Measurements from ENCODE around the gene FNDC7. TPM values are rescaled to one million over a fixed set of nuclear protein-coding genes. Genes with fewer than 3 reads are reported as not detected.

Gene FNDC7
- total RNA-seq, 2 donors from 2014 or later: not detected

DNA sequence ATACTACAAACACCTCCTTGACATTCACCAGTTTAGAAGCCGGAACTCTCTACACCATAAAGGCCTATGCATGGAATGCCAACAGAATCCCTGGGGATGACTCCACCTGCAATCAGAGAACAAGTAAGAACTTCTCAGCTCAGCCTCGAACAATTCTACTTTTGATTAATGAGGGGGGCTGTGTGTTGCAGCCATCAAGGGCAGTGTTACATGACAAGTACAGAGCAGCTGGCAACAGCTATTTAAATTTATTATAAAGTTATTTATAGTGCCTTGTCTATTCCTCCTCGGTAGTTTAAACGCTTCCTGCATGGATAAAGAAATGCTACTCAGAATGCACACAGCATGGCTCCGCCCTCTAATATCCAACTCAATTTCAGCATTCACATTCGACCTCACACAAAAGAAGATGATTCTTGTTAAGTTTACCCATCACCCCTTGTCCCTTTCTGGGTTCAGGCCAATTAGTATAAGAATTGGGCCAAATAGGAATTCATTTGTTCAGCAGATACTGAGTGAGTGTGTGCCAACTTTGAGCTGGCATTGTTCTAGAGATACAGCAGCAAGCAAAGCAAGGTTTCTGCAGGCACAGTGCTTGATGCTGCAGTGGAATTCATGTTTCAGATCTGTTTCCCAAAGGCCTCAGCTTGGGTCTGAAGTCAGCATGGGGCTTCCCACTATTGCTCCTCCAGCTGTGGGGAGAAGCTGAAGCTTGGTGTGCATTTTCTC lies 6.4 kb downstream of the FNDC7 start:
- Histone ChIP-seq H3K4me3 (no peak overlapping the region), H3K27me3 (no peaks in the 10 kb centered on the region), H3K4me1 (peaks cover 9% of the 10 kb centered on the region), H3K36me3 (replicated peaks in 1 of 2; ENCODE audit: insufficient read depth in 1 of 2, low read depth in 2 of 2) (no peaks in the 10 kb centered on the region), H3K9me3 (no peaks in the 10 kb centered on the region), H3K27ac (no peak overlapping the region)
- intact Hi-C loops (cut with DNase I): no loop called here
- no peak for DNase-seq
- no peak for ATAC-seq
- 48 to 64% methylated on average over 6 of the region's 6 CpGs for WGBS, 2 donors
- no peak for TF ChIP-seq POLR2A (IDR thresholded peaks at IDR 0.05)
- TF ChIP-seq, protein P1, sequence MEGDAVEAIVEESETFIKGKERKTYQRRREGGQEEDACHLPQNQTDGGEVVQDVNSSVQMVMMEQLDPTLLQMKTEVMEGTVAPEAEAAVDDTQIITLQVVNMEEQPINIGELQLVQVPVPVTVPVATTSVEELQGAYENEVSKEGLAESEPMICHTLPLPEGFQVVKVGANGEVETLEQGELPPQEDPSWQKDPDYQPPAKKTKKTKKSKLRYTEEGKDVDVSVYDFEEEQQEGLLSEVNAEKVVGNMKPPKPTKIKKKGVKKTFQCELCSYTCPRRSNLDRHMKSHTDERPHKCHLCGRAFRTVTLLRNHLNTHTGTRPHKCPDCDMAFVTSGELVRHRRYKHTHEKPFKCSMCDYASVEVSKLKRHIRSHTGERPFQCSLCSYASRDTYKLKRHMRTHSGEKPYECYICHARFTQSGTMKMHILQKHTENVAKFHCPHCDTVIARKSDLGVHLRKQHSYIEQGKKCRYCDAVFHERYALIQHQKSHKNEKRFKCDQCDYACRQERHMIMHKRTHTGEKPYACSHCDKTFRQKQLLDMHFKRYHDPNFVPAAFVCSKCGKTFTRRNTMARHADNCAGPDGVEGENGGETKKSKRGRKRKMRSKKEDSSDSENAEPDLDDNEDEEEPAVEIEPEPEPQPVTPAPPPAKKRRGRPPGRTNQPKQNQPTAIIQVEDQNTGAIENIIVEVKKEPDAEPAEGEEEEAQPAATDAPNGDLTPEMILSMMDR (IDR thresholded peaks at IDR 0.05): no peak

DNA sequence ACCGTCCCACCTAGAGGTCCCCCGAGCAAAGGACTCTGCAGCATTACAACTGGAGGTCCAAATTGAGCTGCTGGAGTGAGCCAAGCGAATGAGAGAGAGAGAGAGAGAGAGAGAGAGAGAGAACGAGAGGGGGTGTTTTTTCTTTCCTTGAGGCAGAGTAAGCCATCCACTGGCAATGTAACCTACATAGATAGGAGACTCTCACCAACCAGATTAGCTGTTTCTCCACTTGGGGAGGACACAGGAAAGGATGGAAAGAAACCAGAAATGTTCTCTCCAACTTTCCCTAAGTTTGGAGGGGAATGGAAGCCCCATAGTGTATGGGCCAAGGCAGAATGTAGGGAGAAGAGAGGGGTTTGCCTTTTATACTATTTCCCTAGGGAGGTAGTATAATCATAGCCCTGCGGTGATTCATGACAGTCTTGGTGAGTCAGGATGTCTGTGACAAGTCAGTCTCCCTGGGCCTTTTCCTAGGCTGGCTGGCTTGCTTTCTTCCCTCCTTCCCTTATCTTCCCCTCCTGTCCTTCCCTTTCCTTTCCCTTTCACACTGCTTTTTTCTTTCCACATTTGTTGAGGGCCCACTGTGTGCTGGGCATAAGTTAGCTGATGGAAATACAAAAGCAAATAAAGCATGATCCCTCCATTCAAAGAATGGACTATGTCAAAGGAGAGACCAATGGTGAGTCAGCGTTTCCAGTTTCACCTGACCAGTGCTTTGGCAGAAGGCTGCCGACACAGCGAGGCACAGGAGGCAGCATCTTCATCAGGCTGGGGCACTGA lies 7.1 kb downstream of the FNDC7 start:
- Histone ChIP-seq H3K4me1 (peaks cover 9% of the 10 kb centered on the region), H3K27ac (no peak overlapping the region), H3K9me3 (no peaks in the 10 kb centered on the region), H3K36me3 (replicated peaks in 1 of 2; ENCODE audit: insufficient read depth in 1 of 2, low read depth in 2 of 2) (no peaks in the 10 kb centered on the region), H3K4me3 (no peak overlapping the region), H3K27me3 (no peaks in the 10 kb centered on the region)
- 75 to 81% methylated on average over 8 of the region's 8 CpGs for WGBS, 2 donors
- no peak for ATAC-seq
- intact Hi-C loops (cut with DNase I): no loop called here
- no peak for DNase-seq
- no peak for TF ChIP-seq POLR2A (IDR thresholded peaks at IDR 0.05)
- TF ChIP-seq, protein P1 (IDR thresholded peaks at IDR 0.05): no peak

DNA sequence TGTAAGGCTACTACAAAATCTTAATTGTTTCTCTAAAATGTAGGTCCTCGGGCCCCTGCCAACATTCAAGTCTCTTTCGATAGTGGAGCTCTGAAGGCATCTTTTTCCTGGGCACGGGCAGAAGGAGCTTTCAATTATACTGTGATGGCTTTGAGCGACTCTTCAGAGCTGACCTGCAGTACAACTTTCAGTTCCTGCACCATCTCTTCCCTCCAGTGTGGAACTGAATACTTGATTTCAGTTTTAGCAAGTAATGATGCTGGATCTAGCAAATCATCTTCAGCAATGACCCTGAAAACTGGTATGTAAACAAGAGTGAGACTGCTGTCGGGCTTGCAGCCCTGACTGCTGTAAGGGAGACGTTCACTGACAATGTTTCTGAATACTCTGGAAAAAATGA lies 9.6 kb downstream of the FNDC7 start:
- H3K36me3 ChIP-seq (replicated peaks in 1 of 2; ENCODE audit: insufficient read depth in 1 of 2, low read depth in 2 of 2): no peaks in the 10 kb centered on the region
- no peak for DNase-seq
- TF ChIP-seq, protein P1 (IDR thresholded peaks at IDR 0.05): no peak
- TF ChIP-seq POLR2A (IDR thresholded peaks at IDR 0.05): no peak
- H3K27me3 ChIP-seq: no peaks in the 10 kb centered on the region
- peaks cover 17% of the 10 kb centered on the region for H3K4me1 ChIP-seq
- H3K9me3 ChIP-seq: no peaks in the 10 kb centered on the region
- intact Hi-C loops (cut with DNase I): no loop called here
- peak overlapping the region in 2 of 4 donors; percentile 15 to 36 for H3K27ac ChIP-seq
- no peak overlapping the region for H3K4me3 ChIP-seq
- 51 to 62% methylated on average over 5 to 6 of the region's 6 CpGs for WGBS, 2 donors
- no peak for ATAC-seq

DNA sequence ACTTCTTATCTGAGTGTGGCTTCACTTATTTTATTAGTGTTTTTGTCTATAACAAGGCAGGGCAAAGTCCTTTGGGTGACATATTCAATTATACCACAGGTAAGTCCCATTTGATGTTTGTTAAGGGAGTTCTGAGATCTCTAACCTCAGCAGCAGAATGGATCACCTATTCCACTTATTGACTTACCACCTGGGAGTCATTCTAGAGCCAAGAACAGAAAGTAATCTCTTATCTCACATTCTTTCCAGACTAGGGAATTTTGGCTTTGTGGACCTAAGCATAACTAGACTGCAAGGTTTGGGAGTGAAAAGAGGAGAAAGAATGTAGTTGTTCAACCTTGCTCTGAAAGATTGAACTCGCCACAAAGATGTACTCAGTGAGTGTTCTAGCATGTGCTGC lies 13.2 kb downstream of the FNDC7 start:
- intact Hi-C loops (cut with DNase I): no loop called here
- no peaks in the 10 kb centered on the region for H3K9me3 ChIP-seq
- peaks cover 24% of the 10 kb centered on the region for H3K4me1 ChIP-seq
- H3K27me3 ChIP-seq: no peaks in the 10 kb centered on the region
- H3K27ac ChIP-seq: peak overlapping the region; percentile 44 to 84 (median 64)
- H3K36me3 ChIP-seq (replicated peaks in 1 of 2; ENCODE audit: insufficient read depth in 1 of 2, low read depth in 2 of 2): no peaks in the 10 kb centered on the region
- TF ChIP-seq, protein P1 (IDR thresholded peaks at IDR 0.05): no peak
- TF ChIP-seq POLR2A (IDR thresholded peaks at IDR 0.05): no peak
- peak in 1 of 4 donors; percentile 16 for DNase-seq
- ATAC-seq: peak; percentile 93
- WGBS, 2 donors: 33 to 36% methylated on average over 1 of the region's 1 CpG
- H3K4me3 ChIP-seq: no peak overlapping the region

All from body of pancreas (tissue), 4 donors.